Panc1 (cell line): ENCODE data around the gene IPP.
"Not testable (repeated sequence)": the region's sequence is repeated elsewhere in the genome, so short reads cannot be mapped to it uniquely, and the experiment has no call there.

ENCODE experiments used
- CTCF ChIP-seq: fragments of 450-650 bp; IDR thresholded peaks from 2 replicates; pipeline ENCODE4 v1.5.1; 2017; ENCODE audit warnings: mild to moderate bottlenecking
- POLR2AphosphoS5 ChIP-seq: IDR thresholded peaks from 2 replicates; pipeline ENCODE4 v1.6.1; 2012; ENCODE audit warnings: mild to moderate bottlenecking, low read depth, low read length, moderate library complexity
- SIN3A ChIP-seq: IDR thresholded peaks from 2 replicates; pipeline ENCODE4 v1.6.1; 2012; ENCODE audit warnings: low read depth, mild to moderate bottlenecking, low read length, moderate library complexity, borderline replicate concordance; ENCODE audit not compliant: insufficient read depth
- TCF7L2 ChIP-seq: IDR thresholded peaks from 2 replicates; pipeline ENCODE4 v1.6.1; 2011; ENCODE audit warnings: mild to moderate bottlenecking, low read depth, low read length, inconsistent platforms

GRCh38 chr1:45676553-45676952 lies 73.9 kb downstream of the IPP start:
- TF ChIP-seq CTCF, TCF7L2, POLR2AphosphoS5, SIN3A: not testable (repeated sequence)
